ENCODE results near the gene SYCN. TPM values are rescaled to one million over a fixed set of nuclear protein-coding genes. Genes with fewer than 3 reads are reported as not detected.
A peak's percentile ranks its signal among the peaks of the same experiment; 100 is the strongest.

SYCN gene
- total RNA-seq, 3 donors from 2014 or later, result not detected

GRCh38 chr19:39187552-39187943 lies 16.5 kb downstream of the SYCN start:
- TF ChIP-seq CTCF (IDR thresholded peaks at IDR 0.05), result no peak
- DNase-seq (no peak), ATAC-seq (peak; percentile 37)
- Histone ChIP-seq H3K9me3 (no peaks in the 10 kb centered on the region), H3K36me3 (ENCODE audit: low read depth) (no peaks in the 10 kb centered on the region), H3K4me3 (no peak overlapping the region), H3K4me1 (ENCODE audit: low read depth) (no peaks in the 10 kb centered on the region)
- intact Hi-C loops (cut with DNase I, micrococcal nuclease), result loop anchor here in 1 of 2 donors (5.0 kb wide), 1 partner anchor 65 kb away; no protein-coding TSS in a partner anchor

GRCh38 chr19:39186391-39186790 lies 17.7 kb downstream of the SYCN start:
- intact Hi-C loops (cut with DNase I, micrococcal nuclease), result loop anchor here in 1 of 2 donors (5.0 kb wide), 1 partner anchor 64 kb away; no protein-coding TSS in a partner anchor

GRCh38 chr19:39183104-39183503 lies 21.0 kb downstream of the SYCN start:
- Histone ChIP-seq H3K9me3 (no peaks in the 10 kb centered on the region), H3K4me3 (no peak overlapping the region), H3K36me3 (ENCODE audit: low read depth) (no peaks in the 10 kb centered on the region), H3K4me1 (ENCODE audit: low read depth) (no peaks in the 10 kb centered on the region)
- ATAC-seq, result no peak
- intact Hi-C loops (cut with DNase I, micrococcal nuclease), result no loop called here
- no peak for TF ChIP-seq CTCF (IDR thresholded peaks at IDR 0.05)
- no peak for DNase-seq

More at GRCh38 chr19:39186391-39186790, 17.7 kb downstream of the SYCN start:
- DNase-seq (no peak), ATAC-seq (no peak)
- no peak for TF ChIP-seq CTCF (IDR thresholded peaks at IDR 0.05)
- Histone ChIP-seq H3K4me1 (ENCODE audit: low read depth) (no peaks in the 10 kb centered on the region), H3K36me3 (ENCODE audit: low read depth) (no peaks in the 10 kb centered on the region), H3K9me3 (no peaks in the 10 kb centered on the region), H3K4me3 (no peak overlapping the region)

- H3K4me3 ChIP-seq, result no peak overlapping the region
- DNase-seq (no peak), ATAC-seq (no peak)
- no peaks in the 10 kb centered on the region for H3K4me1 ChIP-seq (ENCODE audit: low read depth)
- H3K36me3 ChIP-seq (ENCODE audit: low read depth), result no peaks in the 10 kb centered on the region
- no peak for TF ChIP-seq CTCF (IDR thresholded peaks at IDR 0.05)
- intact Hi-C loops (cut with DNase I, micrococcal nuclease), result no loop called here
- no peaks in the 10 kb centered on the region for H3K9me3 ChIP-seq
These were observed 21.9 kb downstream of the SYCN start for GRCh38 chr19:39182174-39182505.

GRCh38 chr19:39181500-39182173 lies 22.4 kb downstream of the SYCN start:
- Histone ChIP-seq H3K36me3 (ENCODE audit: low read depth) (peaks cover 3% of the 10 kb centered on the region), H3K4me1 (ENCODE audit: low read depth) (no peaks in the 10 kb centered on the region), H3K4me3 (no peak overlapping the region), H3K9me3 (no peaks in the 10 kb centered on the region)
- no peak for TF ChIP-seq CTCF (IDR thresholded peaks at IDR 0.05)
- DNase-seq (no peak), ATAC-seq (no peak)
- intact Hi-C loops (cut with DNase I, micrococcal nuclease), result no loop called here

Data from mucosa of descending colon (tissue), 3 donors.